ENCODE measurements around the gene SLC44A3. TPM values are rescaled to one million over a fixed set of nuclear protein-coding genes. Genes with fewer than 3 reads are reported as not detected.

SLC44A3 gene
- total and polyA plus RNA-seq, 2 experiments from 2014 or later: 2.9 to 4.5 TPM

DNA sequence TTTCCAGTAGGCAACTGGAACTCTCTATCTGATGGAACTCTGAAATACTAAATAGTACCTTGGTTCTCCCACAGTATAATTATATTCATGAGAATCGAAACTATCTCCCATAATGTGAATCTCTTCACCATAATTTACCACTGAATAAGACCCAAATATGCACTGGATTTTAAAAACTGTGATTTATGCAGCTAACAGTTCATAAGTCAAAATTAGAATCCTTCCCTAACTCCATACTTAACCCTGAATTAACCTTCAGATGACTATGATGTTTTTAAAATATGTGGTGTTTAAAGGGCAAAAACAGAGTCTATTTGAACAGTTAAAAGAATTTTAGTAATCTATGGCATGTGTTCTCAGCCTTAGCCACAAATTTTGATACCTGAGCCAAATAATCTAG lies 22.9 kb upstream of the SLC44A3 start:
- TF ChIP-seq REST (IDR thresholded peaks at IDR 0.05; ENCODE audit: unreplicated experiment): no peak
- no peak for TF ChIP-seq JUNB (IDR thresholded peaks at IDR 0.05; ENCODE audit: unreplicated experiment)
- Mint-ChIP-seq H3K4me1 (peaks cover 17% of the 10 kb centered on the region; the same call in 2 of the 3 replicates), H3K9me3 (no peaks in the 10 kb centered on the region), H3K27ac (no peak overlapping the region), H3K27me3 (ENCODE audit: insufficient read depth, low read depth, poor library complexity) (no peaks in the 10 kb centered on the region), H3K4me3 (no peak overlapping the region), H3K36me3 (ENCODE audit: low read depth) (no peaks in the 10 kb centered on the region)
- Histone ChIP-seq H3F3A (replicated peaks; ENCODE audit: low read depth) (no peaks in the 10 kb centered on the region), H3K79me2 (replicated peaks; ENCODE audit: insufficient read depth) (no peaks in the 10 kb centered on the region), H3K4me2 (no peak overlapping the region), H2AFZ (no peak overlapping the region), H3K4me3 (no peak overlapping the region), H4K20me1 (replicated peaks; ENCODE audit: insufficient read depth) (no peaks in the 10 kb centered on the region), H3K27me3 (ENCODE audit: insufficient read depth) (no peaks in the 10 kb centered on the region), H3K9me2 (ENCODE audit: insufficient read depth) (no peaks in the 10 kb centered on the region), H3K36me3 (ENCODE audit: insufficient read depth) (no peaks in the 10 kb centered on the region), H3K27ac (ENCODE audit: low read depth) (no peak overlapping the region), H3K4me1 (ENCODE audit: insufficient read depth) (0 out of 2 replicates have a peak, but pooled peaks cover 6% of the 10 kb centered on the region)
- no peak for DNase-seq (ENCODE audit: low spot score)
- no peak for ATAC-seq

- no peak overlapping the region for H3K4me3 ChIP-seq
- no peaks in the 10 kb centered on the region for H3K36me3 Mint-ChIP-seq (ENCODE audit: low read depth)
- DNase-seq (ENCODE audit: low spot score) (no peak), ATAC-seq (no peak)
- H3F3A ChIP-seq (replicated peaks; ENCODE audit: low read depth): no peaks in the 10 kb centered on the region
- no peaks in the 10 kb centered on the region for H3K27me3 Mint-ChIP-seq (ENCODE audit: insufficient read depth, low read depth, poor library complexity)
- no peaks in the 10 kb centered on the region for H3K27me3 ChIP-seq (ENCODE audit: insufficient read depth)
- no peaks in the 10 kb centered on the region for H3K79me2 ChIP-seq (replicated peaks; ENCODE audit: insufficient read depth)
- H2AFZ ChIP-seq: no peak overlapping the region
- H4K20me1 ChIP-seq (replicated peaks; ENCODE audit: insufficient read depth): no peaks in the 10 kb centered on the region
- no peaks in the 10 kb centered on the region for H3K9me2 ChIP-seq (ENCODE audit: insufficient read depth)
- H3K9me3 Mint-ChIP-seq: no peaks in the 10 kb centered on the region
- H3K27ac Mint-ChIP-seq: no peak overlapping the region
- H3K4me1 Mint-ChIP-seq: peaks cover 16% of the 10 kb centered on the region
- 0 out of 2 replicates have a peak, but pooled peaks cover 7% of the 10 kb centered on the region for H3K4me1 ChIP-seq (ENCODE audit: insufficient read depth)
- H3K36me3 ChIP-seq (ENCODE audit: insufficient read depth): no peaks in the 10 kb centered on the region
- H3K4me3 Mint-ChIP-seq: no peak overlapping the region
- no peak overlapping the region for H3K4me2 ChIP-seq
- no peak for TF ChIP-seq ZNF331 (CRISPR knock-in tag; IDR thresholded peaks at IDR 0.05; ENCODE audit: low read depth)
- H3K27ac ChIP-seq (ENCODE audit: low read depth): no peak overlapping the region
These were observed 22.1 kb upstream of the SLC44A3 start for GRCh38 chr1:94798054-94798453.

DNA sequence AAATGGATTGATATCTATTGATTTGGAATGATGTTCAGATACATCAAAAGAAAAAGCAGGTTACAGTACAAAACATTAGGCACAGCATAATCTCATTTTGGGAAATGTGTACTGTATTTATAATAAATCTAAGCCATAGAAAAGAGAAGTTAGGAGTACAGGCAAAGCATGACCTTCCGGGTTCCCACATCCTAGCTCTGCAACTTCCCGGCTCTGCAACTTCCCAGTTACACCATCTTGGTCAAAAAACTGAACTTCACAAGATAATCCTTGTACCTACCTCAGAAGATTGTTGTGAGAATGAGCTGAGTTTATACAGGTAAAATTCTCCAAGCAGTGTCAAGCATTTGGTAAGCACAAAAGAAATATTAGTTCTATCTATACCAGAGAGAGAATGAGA lies 21.7 kb upstream of the SLC44A3 start:
- peaks cover 12% of the 10 kb centered on the region for H3K4me1 Mint-ChIP-seq
- H3K4me3 Mint-ChIP-seq: no peak overlapping the region
- TF ChIP-seq EZH2 (IDR thresholded peaks at IDR 0.05; ENCODE audit: low read depth, unreplicated experiment): no peak
- no peak for TF ChIP-seq REST (IDR thresholded peaks at IDR 0.05; ENCODE audit: unreplicated experiment)
- no peak for TF ChIP-seq NANOG (IDR thresholded peaks at IDR 0.05; ENCODE audit: borderline replicate concordance)

More for the DNA sequence above, 21.7 kb upstream of the SLC44A3 start:
- Histone ChIP-seq H3K27me3 (ENCODE audit: insufficient read depth) (no peaks in the 10 kb centered on the region), H4K20me1 (replicated peaks; ENCODE audit: insufficient read depth) (no peaks in the 10 kb centered on the region), H3K4me2 (no peak overlapping the region), H3K79me2 (replicated peaks; ENCODE audit: insufficient read depth) (no peaks in the 10 kb centered on the region), H3K9me2 (ENCODE audit: insufficient read depth) (no peaks in the 10 kb centered on the region), H3K36me3 (ENCODE audit: insufficient read depth) (no peaks in the 10 kb centered on the region), H3K4me1 (ENCODE audit: insufficient read depth) (0 out of 2 replicates have a peak, but pooled peaks cover 7% of the 10 kb centered on the region), H3K4me3 (no peak overlapping the region), H3K27ac (ENCODE audit: low read depth) (no peak overlapping the region), H3F3A (replicated peaks; ENCODE audit: low read depth) (no peaks in the 10 kb centered on the region), H2AFZ (no peak overlapping the region)
- DNase-seq (ENCODE audit: low spot score) (no peak), ATAC-seq (no peak)
- no peaks in the 10 kb centered on the region for H3K36me3 Mint-ChIP-seq (ENCODE audit: low read depth)
- no peaks in the 10 kb centered on the region for H3K27me3 Mint-ChIP-seq (ENCODE audit: insufficient read depth, low read depth, poor library complexity)
- no peak overlapping the region for H3K27ac Mint-ChIP-seq
- no peaks in the 10 kb centered on the region for H3K9me3 Mint-ChIP-seq

Data from GM23338 (cell line).